ENCODE measurements around the gene SFSWAP.

- TF ChIP-seq CTCF (IDR thresholded peaks at IDR 0.05) (no peak), POLR2A (IDR thresholded peaks at IDR 0.05) (no peak)
Measured at GRCh38 chr12:131834798-131835615, 124.1 kb downstream of the SFSWAP start.
